Measurements from ENCODE around the gene RALGAPA1. TPM values are rescaled to one million over a fixed set of nuclear protein-coding genes. Genes with fewer than 3 reads are reported as not detected.

Gene RALGAPA1
- total and polyA plus RNA-seq, 2 donors (not counting 1 experiment from before 2014, with no cell fraction given) = 17.3 to 94.0 TPM

DNA sequence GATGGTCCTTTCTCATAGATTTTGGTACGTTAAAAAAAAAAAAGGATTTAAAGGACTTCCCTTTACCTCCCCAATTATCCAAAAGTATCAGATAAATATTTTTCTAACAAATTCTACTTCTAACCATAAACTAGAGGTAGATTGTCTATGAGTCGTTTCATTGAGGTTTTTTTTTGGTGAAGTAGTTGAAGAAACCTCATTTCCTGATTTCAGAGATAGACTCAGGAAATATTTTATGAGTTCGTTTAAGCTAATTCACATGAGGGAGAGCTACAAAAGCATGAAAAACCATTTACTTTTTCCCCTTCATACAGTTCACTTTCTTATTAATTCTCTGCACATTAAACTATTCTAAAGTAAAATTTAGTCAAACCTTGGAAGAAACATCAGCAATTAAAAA lies 112.5 kb downstream of the RALGAPA1 start:
- no peaks in the 10 kb centered on the region for H4K20me1 ChIP-seq (ENCODE audit: control insufficient read depth, insufficient read depth, low read length, poor library complexity, severe bottlenecking)
- WGBS (ENCODE audit: insufficient coverage) = no CpG with 5 or more reads among the region's 3 CpGs
- intact Hi-C loops (cut with micrococcal nuclease) = no loop called here
- no peak for TF ChIP-seq EZH2 (IDR thresholded peaks at IDR 0.05; ENCODE audit: borderline replicate concordance, insufficient read depth, low read depth, low read length, poor library complexity, severe bottlenecking)
- TF ChIP-seq, protein P1, sequence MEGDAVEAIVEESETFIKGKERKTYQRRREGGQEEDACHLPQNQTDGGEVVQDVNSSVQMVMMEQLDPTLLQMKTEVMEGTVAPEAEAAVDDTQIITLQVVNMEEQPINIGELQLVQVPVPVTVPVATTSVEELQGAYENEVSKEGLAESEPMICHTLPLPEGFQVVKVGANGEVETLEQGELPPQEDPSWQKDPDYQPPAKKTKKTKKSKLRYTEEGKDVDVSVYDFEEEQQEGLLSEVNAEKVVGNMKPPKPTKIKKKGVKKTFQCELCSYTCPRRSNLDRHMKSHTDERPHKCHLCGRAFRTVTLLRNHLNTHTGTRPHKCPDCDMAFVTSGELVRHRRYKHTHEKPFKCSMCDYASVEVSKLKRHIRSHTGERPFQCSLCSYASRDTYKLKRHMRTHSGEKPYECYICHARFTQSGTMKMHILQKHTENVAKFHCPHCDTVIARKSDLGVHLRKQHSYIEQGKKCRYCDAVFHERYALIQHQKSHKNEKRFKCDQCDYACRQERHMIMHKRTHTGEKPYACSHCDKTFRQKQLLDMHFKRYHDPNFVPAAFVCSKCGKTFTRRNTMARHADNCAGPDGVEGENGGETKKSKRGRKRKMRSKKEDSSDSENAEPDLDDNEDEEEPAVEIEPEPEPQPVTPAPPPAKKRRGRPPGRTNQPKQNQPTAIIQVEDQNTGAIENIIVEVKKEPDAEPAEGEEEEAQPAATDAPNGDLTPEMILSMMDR (IDR thresholded peaks at IDR 0.05) = no peak
- H3K27me3 ChIP-seq (replicated peaks in 1 of 4; ENCODE audit: control extremely low read depth in 1 of 4, control insufficient read depth in 3 of 4, insufficient read depth in 4 of 4, low read length in 3 of 4) = no peaks in the 10 kb centered on the region
- no peak for ATAC-seq (ENCODE audit: low read depth)
- H3K27ac ChIP-seq (ENCODE audit: low read length in 2 of 2) = no peak overlapping the region
- Mint-ChIP-seq H3K27me3 (no peaks in the 10 kb centered on the region), H3K4me1 (no peaks in the 10 kb centered on the region), H3K9me3 (ENCODE audit: insufficient read depth) (no peaks in the 10 kb centered on the region), H3K27ac (no peak overlapping the region), H3K4me3 (no peak overlapping the region)
- ChIA-PET POLR2A (no interaction called here), CTCF (interaction anchor here (0.7 kb wide), 1 partner anchor 127 kb away, joined by 4 read pairs; no protein-coding TSS in a partner anchor)
- H3K36me3 ChIP-seq (replicated peaks in 1 of 2; ENCODE audit: control extremely low read depth in 1 of 2, control insufficient read depth in 1 of 2, extremely low read depth in 1 of 2, insufficient read depth in 2 of 2, low read length in 1 of 2) = no peaks in the 10 kb centered on the region
- no peaks in the 10 kb centered on the region for H3K9me3 ChIP-seq (ENCODE audit: control extremely low read depth in 1 of 3, control insufficient read depth in 2 of 3, insufficient read depth in 1 of 3, low read length in 2 of 3)
- no peak overlapping the region for H2AFZ ChIP-seq (ENCODE audit: insufficient read depth, low read depth, low read length, poor library complexity, severe bottlenecking)
- DNase-seq = no peak
- H3K4me3 ChIP-seq (ENCODE audit: control extremely low read depth in 1 of 5, extremely low read depth in 1 of 5, insufficient read depth in 1 of 5, low read depth in 2 of 5, low read length in 4 of 5) = no peak overlapping the region
- H3K4me1 ChIP-seq (ENCODE audit: control insufficient read depth in 2 of 2, insufficient read depth in 2 of 2, low read length in 2 of 2) = no peaks in the 10 kb centered on the region
- H3K9ac ChIP-seq (ENCODE audit: low read length) = no peak overlapping the region
- H3K4me2 ChIP-seq (replicated peaks; ENCODE audit: low read depth, low read length, poor library complexity, severe bottlenecking) = no peak overlapping the region
- H3K79me2 ChIP-seq (ENCODE audit: control insufficient read depth, insufficient read depth, low read length) = no peaks in the 10 kb centered on the region

DNA sequence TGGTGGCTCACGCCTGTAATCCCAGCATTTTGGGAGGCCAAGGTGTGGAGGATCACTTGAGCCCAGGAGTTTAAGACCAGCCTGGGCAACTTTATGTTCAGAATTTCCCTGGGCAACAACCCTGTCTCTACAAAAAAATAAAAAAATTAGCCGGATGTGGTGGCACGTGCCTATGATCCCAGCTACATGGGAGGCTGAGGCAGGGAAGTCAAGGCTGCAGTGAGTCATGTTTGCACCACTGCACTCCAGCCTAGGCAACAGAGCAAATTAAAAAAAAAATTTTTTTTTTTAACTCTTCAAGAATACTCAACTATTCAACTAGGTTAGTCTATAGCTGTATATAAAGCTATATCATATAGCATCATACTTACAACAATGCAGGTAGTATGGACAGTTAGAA lies 113.0 kb downstream of the RALGAPA1 start:
- Histone ChIP-seq H2AFZ (ENCODE audit: insufficient read depth, low read depth, low read length, poor library complexity, severe bottlenecking) (no peak overlapping the region), H3K9ac (ENCODE audit: low read length) (no peak overlapping the region), H3K4me1 (ENCODE audit: control insufficient read depth in 2 of 2, insufficient read depth in 2 of 2, low read length in 2 of 2) (no peaks in the 10 kb centered on the region), H3K4me3 (ENCODE audit: control extremely low read depth in 1 of 5, extremely low read depth in 1 of 5, insufficient read depth in 1 of 5, low read depth in 2 of 5, low read length in 4 of 5) (no peak overlapping the region), H3K4me2 (replicated peaks; ENCODE audit: low read depth, low read length, poor library complexity, severe bottlenecking) (no peak overlapping the region), H3K9me3 (ENCODE audit: control extremely low read depth in 1 of 3, control insufficient read depth in 2 of 3, insufficient read depth in 1 of 3, low read length in 2 of 3) (no peaks in the 10 kb centered on the region), H3K36me3 (replicated peaks in 1 of 2; ENCODE audit: control extremely low read depth in 1 of 2, control insufficient read depth in 1 of 2, extremely low read depth in 1 of 2, insufficient read depth in 2 of 2, low read length in 1 of 2) (no peaks in the 10 kb centered on the region), H4K20me1 (ENCODE audit: control insufficient read depth, insufficient read depth, low read length, poor library complexity, severe bottlenecking) (no peaks in the 10 kb centered on the region), H3K27me3 (replicated peaks in 1 of 4; ENCODE audit: control extremely low read depth in 1 of 4, control insufficient read depth in 3 of 4, insufficient read depth in 4 of 4, low read length in 3 of 4) (no peaks in the 10 kb centered on the region), H3K79me2 (ENCODE audit: control insufficient read depth, insufficient read depth, low read length) (no peaks in the 10 kb centered on the region), H3K27ac (ENCODE audit: low read length in 2 of 2) (no peak overlapping the region)
- no peak for TF ChIP-seq EZH2 (IDR thresholded peaks at IDR 0.05; ENCODE audit: borderline replicate concordance, insufficient read depth, low read depth, low read length, poor library complexity, severe bottlenecking)
- TF ChIP-seq, protein P1 (IDR thresholded peaks at IDR 0.05) = no peak
- H3K4me3 Mint-ChIP-seq = no peak overlapping the region
- ChIA-PET CTCF (interaction anchor here (0.7 kb wide), 1 partner anchor 127 kb away, joined by 4 read pairs; no protein-coding TSS in a partner anchor), POLR2A (no interaction called here)
- WGBS (ENCODE audit: insufficient coverage) = 100% methylated on average over 2 of the region's 3 CpGs
- no peaks in the 10 kb centered on the region for H3K27me3 Mint-ChIP-seq
- intact Hi-C loops (cut with micrococcal nuclease) = no loop called here
- no peak overlapping the region for H3K27ac Mint-ChIP-seq
- no peak for ATAC-seq (ENCODE audit: low read depth)
- no peak for DNase-seq
- H3K9me3 Mint-ChIP-seq (ENCODE audit: insufficient read depth) = no peaks in the 10 kb centered on the region
- no peaks in the 10 kb centered on the region for H3K4me1 Mint-ChIP-seq
